Uterus (tissue), 2 donors: Measurements from ENCODE around the gene ALDH1A1.

Experiments used
- CTCF ChIP-seq, 4 experiments: fragments of 200-600 bp in 2 of 4; fragments of 450-650 bp in 2 of 4; sonication (generic) in 2 of 4; IDR thresholded peaks; one replicate each; pipeline ENCODE4 v1.5.1; 2016 to 2019; ENCODE audit warnings: antibody characterized with exemption in 4 of 4, mild to moderate bottlenecking in 2 of 4, moderate library complexity in 1 of 4
- POLR2A ChIP-seq, 2 donors: fragments of 450-650 bp; IDR thresholded peaks; one replicate each; pipeline ENCODE4 v1.6.1; 2016; ENCODE audit warnings: antibody characterized with exemption in 2 of 2, mild to moderate bottlenecking in 1 of 2, moderate library complexity in 1 of 2

GRCh38 chr9:72943844-72944462 lies 8.9 kb downstream of the ALDH1A1 start:
- TF ChIP-seq CTCF (IDR thresholded peaks at IDR 0.05) (no peak), POLR2A (IDR thresholded peaks at IDR 0.05) (no peak)
